Body of pancreas (tissue), 4 donors: ENCODE data around the gene NUDT3. TPM values are rescaled to one million over a fixed set of nuclear protein-coding genes. Genes with fewer than 3 reads are reported as not detected.
A peak's percentile ranks its signal among the peaks of the same experiment; 100 is the strongest.

Experiments
- ATAC-seq: fragments of 150-250 bp; one replicate; pipeline ENCODE4 v1.9.1; 2016
- DNase-seq, 4 donors: peaks; one replicate each; pipeline ENCODE4 v3.0.0-alpha.2; 2019
- H3K27ac ChIP-seq, 4 donors: fragments of 200-600 bp; sonication (generic); 1 replicate in 3 of 4; 2 replicates in 1 of 4; pipeline versions ENCODE4 v1.5.1 to v1.6.1; 2016 to 2019; ENCODE audit warnings: mild to moderate bottlenecking in 1 of 4, mixed read lengths in 1 of 4, moderate library complexity in 1 of 4
- H3K27me3 ChIP-seq, 2 donors: fragments of 200-600 bp; sonication (generic); one replicate each; pipeline ENCODE4 v1.6.0; 2016; ENCODE audit warnings: mild to moderate bottlenecking in 1 of 2
- H3K36me3 ChIP-seq, 2 donors: fragments of 200-600 bp; sonication (generic); replicated peaks in 1 of 2; 2 replicates each; pipeline ENCODE4 v1.5.1; 2016; ENCODE audit warnings: low read depth in 2 of 2; ENCODE audit not compliant: insufficient read depth in 1 of 2
- H3K4me1 ChIP-seq: fragments of 200-600 bp; sonication (generic); one replicate; pipeline ENCODE4 v1.6.0; 2016
- H3K4me3 ChIP-seq, 2 donors: fragments of 200-600 bp; sonication (generic); 1 replicate in 1 of 2; 2 replicates in 1 of 2; pipeline ENCODE4 v1.5.1; 2016 to 2019
- H3K9me3 ChIP-seq, 3 donors: fragments of 200-600 bp; sonication (generic); 1 replicate in 2 of 3; 2 replicates in 1 of 3; pipeline ENCODE4 v1.5.1; 2016
- POLR2A ChIP-seq, 3 donors: fragments of 450-650 bp; IDR thresholded peaks; one replicate each; pipeline ENCODE4 v1.6.1; 2016; ENCODE audit warnings: antibody characterized with exemption in 3 of 3, mild to moderate bottlenecking in 2 of 3
- WGBS, 2 donors: methylation state at CpG; one replicate each; pipeline ENCODE4 v1.1.5; 2017; 5-methylcytosine and 5-hydroxymethylcytosine counted together
- intact Hi-C: fragments of 100-400 bp; cut with DNase I; formaldehyde crosslinking; loops from one replicate; pipeline ENCODE4 v1.15.1; 2023
- total RNA-seq, 2 donors: library from RNA; depleted of rRNA; stranded (reverse); fragments of >200 nt; gene quantifications; one replicate each; pipeline ENCODE4 v1.1.0, GENCODE V29; 2016
- TF ChIP-seq, protein P1 (sequence below), 7 experiments: fragments of 450-650 bp in 4 of 7; fragments of 200-600 bp in 3 of 7; sonication (generic) in 3 of 7; IDR thresholded peaks; one replicate each; pipeline ENCODE4 v1.5.1; 2016 to 2019; ENCODE audit warnings: antibody characterized with exemption in 7 of 7

NUDT3 gene
- total RNA-seq, 2 donors from 2014 or later = 14.2 to 22.1 TPM

DNA sequence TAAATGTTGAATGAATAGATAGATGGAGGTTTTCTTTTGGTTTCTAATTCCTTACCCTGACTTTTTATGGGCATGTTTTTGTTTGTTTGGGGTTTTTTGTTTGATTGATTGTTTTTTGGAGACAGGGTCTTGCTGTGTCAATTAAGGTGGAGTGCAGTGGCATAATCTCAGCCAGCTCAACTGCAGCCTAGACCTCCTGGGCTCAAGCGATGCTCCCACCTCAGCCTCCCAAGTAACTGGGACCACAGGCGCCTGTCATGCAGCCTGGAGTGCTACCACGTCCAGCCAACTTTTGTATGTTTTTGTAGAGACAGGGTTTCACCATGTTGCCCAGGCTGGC lies 1.5 kb upstream of the NUDT3 start:
- H3K9me3 ChIP-seq = no peaks in the 10 kb centered on the region
- no peak overlapping the region for H3K27ac ChIP-seq
- DNase-seq (no peak), ATAC-seq (no peak)
- 73 to 85% methylated on average over 3 of the region's 3 CpGs for WGBS, 2 donors
- H3K4me3 ChIP-seq = no peak overlapping the region
- H3K27me3 ChIP-seq = no peaks in the 10 kb centered on the region
- intact Hi-C loops = no loop called here
- no peaks in the 10 kb centered on the region for H3K36me3 ChIP-seq
- H3K4me1 ChIP-seq = peaks cover 16% of the 10 kb centered on the region
- TF ChIP-seq, protein P1, sequence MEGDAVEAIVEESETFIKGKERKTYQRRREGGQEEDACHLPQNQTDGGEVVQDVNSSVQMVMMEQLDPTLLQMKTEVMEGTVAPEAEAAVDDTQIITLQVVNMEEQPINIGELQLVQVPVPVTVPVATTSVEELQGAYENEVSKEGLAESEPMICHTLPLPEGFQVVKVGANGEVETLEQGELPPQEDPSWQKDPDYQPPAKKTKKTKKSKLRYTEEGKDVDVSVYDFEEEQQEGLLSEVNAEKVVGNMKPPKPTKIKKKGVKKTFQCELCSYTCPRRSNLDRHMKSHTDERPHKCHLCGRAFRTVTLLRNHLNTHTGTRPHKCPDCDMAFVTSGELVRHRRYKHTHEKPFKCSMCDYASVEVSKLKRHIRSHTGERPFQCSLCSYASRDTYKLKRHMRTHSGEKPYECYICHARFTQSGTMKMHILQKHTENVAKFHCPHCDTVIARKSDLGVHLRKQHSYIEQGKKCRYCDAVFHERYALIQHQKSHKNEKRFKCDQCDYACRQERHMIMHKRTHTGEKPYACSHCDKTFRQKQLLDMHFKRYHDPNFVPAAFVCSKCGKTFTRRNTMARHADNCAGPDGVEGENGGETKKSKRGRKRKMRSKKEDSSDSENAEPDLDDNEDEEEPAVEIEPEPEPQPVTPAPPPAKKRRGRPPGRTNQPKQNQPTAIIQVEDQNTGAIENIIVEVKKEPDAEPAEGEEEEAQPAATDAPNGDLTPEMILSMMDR (IDR thresholded peaks at IDR 0.05) = no peak
- no peak for TF ChIP-seq POLR2A (IDR thresholded peaks at IDR 0.05)

DNA sequence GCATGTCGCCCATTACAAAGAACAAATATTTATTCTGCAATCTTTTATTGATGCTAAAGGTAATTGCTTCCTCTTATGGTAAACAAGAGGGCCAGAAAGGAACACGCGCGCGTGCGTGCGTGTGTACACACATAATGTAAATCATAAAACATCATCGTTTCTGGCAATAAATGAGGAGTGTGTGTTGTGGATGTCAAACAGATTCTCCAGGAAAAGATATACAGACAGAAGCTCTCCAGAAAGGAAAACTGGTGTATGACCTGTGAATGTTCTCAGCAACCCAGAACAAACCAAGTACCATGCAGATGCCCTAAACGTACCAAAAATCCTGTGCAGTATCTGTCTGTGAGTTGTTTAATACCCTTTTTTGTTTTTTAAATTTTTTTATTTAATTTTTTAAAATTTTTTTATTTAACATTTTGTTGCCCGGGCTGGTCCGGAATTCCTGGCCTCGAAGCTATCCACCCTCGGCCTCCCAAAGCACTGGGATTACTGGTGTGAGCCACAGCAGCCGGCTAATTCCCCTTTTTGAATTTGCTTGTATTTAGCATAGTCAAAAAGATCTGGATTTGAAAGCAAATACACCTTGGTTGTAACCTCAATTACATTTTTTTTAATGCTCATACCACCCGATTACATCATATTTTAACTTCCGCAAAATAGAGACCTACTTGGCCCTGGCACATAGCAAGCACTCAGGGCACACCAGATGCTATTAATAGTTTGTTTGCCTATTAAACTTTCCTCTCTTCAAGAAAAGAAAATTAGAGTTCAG lies 909 bp upstream of the NUDT3 start:
- DNase-seq (no peak), ATAC-seq (no peak)
- Histone ChIP-seq H3K4me3 (peak overlapping the region in 1 of 2 donors; percentile 98), H3K27ac (peak overlapping the region; percentile 41 to 96 (median 92)), H3K4me1 (peaks cover 16% of the 10 kb centered on the region), H3K9me3 (no peaks in the 10 kb centered on the region), H3K36me3 (no peaks in the 10 kb centered on the region), H3K27me3 (no peaks in the 10 kb centered on the region)
- 35 to 39% methylated on average over 16 of the region's 16 CpGs for WGBS, 2 donors
- TF ChIP-seq POLR2A (IDR thresholded peaks at IDR 0.05) = no peak
- TF ChIP-seq, protein P1 (IDR thresholded peaks at IDR 0.05) = no peak
- intact Hi-C loops = no loop called here

DNA sequence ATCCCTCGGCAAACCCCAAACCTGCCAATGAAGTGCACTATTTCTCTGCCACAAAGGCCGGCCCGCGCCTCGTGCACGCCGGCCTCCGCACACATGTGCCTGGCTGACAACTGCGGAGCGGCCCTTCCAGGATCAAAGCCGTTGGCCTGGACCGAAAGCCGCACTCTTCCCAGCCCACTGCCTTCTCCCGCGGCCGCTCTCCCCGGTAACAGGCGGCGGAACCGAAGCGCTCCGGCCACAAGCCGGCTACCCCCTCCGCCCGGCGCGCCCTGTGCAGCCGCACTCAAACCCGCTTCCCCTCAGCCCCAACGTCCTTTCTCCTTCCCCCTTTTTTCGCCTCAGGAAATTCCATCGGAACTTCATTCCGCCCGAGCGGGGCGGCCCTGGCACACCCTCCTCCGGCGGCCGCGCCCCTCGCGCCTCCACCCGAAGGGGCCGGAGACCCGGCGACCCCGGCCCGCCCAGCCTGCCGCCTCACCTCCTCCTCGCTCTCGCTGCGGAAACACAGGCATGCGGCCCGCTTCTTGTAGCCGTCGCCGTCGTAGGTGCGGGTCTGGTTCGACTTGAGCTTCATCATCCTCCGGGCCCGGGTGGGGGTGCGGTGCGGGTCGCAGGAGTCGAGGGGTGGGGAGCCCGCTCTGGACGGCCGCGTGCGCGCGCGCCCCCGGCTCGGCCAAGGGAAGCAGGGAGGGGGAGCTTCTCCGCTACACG lies 528 bp downstream of the NUDT3 start:
- intact Hi-C loops = no loop called here

DNA sequence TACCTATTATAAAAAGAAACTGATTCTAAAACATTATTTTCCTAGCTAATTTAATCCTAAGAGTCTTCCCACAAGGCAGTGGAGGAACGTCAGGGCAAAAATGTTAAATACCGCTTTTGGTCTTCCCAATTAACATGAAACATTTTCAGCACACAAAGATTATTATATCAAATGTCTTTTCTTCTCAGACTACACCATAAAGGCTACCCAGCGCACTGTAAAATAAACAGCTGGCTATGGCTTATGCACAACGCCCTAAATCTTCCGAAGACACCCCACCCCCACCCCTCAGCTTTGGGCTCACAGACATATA lies 1.0 kb downstream of the NUDT3 start:
- WGBS, 2 donors = 1 to 3% methylated on average over 5 of the region's 5 CpGs
- no peak for TF ChIP-seq POLR2A (IDR thresholded peaks at IDR 0.05)
- TF ChIP-seq, protein P1 (IDR thresholded peaks at IDR 0.05) = no peak
- Histone ChIP-seq H3K27me3 (no peaks in the 10 kb centered on the region), H3K27ac (peak overlapping the region; percentile 41 to 96 (median 92)), H3K36me3 (no peaks in the 10 kb centered on the region), H3K4me1 (peaks cover 23% of the 10 kb centered on the region), H3K4me3 (peak overlapping the region; percentile 55 to 98), H3K9me3 (no peaks in the 10 kb centered on the region)
- DNase-seq (no peak), ATAC-seq (no peak)
- intact Hi-C loops = no loop called here

More for the DNA sequence above, 528 bp downstream of the NUDT3 start:
- H3K4me3 ChIP-seq = peak overlapping the region; percentile 55 to 98
- peaks cover 18% of the 10 kb centered on the region for H3K4me1 ChIP-seq
- TF ChIP-seq, protein P1 (IDR thresholded peaks at IDR 0.05) = peak in 2 of 7 experiments; percentile 4 to 5
- TF ChIP-seq POLR2A (IDR thresholded peaks at IDR 0.05) = peak in 2 of 3 donors; percentile 24 to 43
- H3K9me3 ChIP-seq = no peaks in the 10 kb centered on the region
- H3K27me3 ChIP-seq = no peaks in the 10 kb centered on the region
- WGBS, 2 donors = 0% methylated on average over 38 to 66 of the region's 78 CpGs
- no peaks in the 10 kb centered on the region for H3K36me3 ChIP-seq
- ATAC-seq = peak; percentile 45
- peak overlapping the region; percentile 41 to 96 (median 92) for H3K27ac ChIP-seq
- peak; percentile 51 to 67 (median 52) for DNase-seq
